ENCODE measurements around the gene SLCO3A1.
"Not testable (repeated sequence)": the region's sequence is repeated elsewhere in the genome, so short reads cannot be mapped to it uniquely, and the experiment has no call there.

Gene SLCO3A1

GRCh38 chr15:92070251-92070650 lies 216.7 kb downstream of the SLCO3A1 start:
- DNase-seq (ENCODE audit: low read depth in 2 of 2), result not testable (repeated sequence)

- DNase-seq (ENCODE audit: low read depth in 2 of 2), result no peak
Observed at GRCh38 chr15:92071045-92071634, 217.6 kb downstream of the SLCO3A1 start.

- no peak for DNase-seq (ENCODE audit: low read depth in 2 of 2)
Observed at GRCh38 chr15:92073044-92073785, 219.7 kb downstream of the SLCO3A1 start.

GRCh38 chr15:92074101-92074500 lies 220.6 kb downstream of the SLCO3A1 start:
- DNase-seq (ENCODE audit: low read depth in 2 of 2), result no peak

- peak; percentile 10 to 20 for DNase-seq (ENCODE audit: low read depth in 2 of 2)
Observed at GRCh38 chr15:92074646-92075045, 221.1 kb downstream of the SLCO3A1 start.

GRCh38 chr15:92075764-92076163 lies 222.3 kb downstream of the SLCO3A1 start:
- no peak for DNase-seq (ENCODE audit: low read depth in 2 of 2)

- DNase-seq (ENCODE audit: low read depth in 2 of 2), result no peak
Observed at GRCh38 chr15:92076541-92076940, 223.0 kb downstream of the SLCO3A1 start.

GRCh38 chr15:92077353-92078085 lies 224.0 kb downstream of the SLCO3A1 start:
- DNase-seq (ENCODE audit: low read depth in 2 of 2), result peak; percentile 20 to 31

GRCh38 chr15:92078270-92078669 lies 224.8 kb downstream of the SLCO3A1 start:
- DNase-seq (ENCODE audit: low read depth in 2 of 2), result no peak

GRCh38 chr15:92079047-92079446 lies 225.5 kb downstream of the SLCO3A1 start:
- no peak for DNase-seq (ENCODE audit: low read depth in 2 of 2)

- DNase-seq (ENCODE audit: low read depth in 2 of 2), result no peak
Observed at GRCh38 chr15:92079647-92080255, 226.2 kb downstream of the SLCO3A1 start.

GRCh38 chr15:92082006-92082843 lies 228.7 kb downstream of the SLCO3A1 start:
- DNase-seq (ENCODE audit: low read depth in 2 of 2), result peak; percentile 46

- no peak for DNase-seq (ENCODE audit: low read depth in 2 of 2)
Observed at GRCh38 chr15:92083190-92083589, 229.7 kb downstream of the SLCO3A1 start.

GRCh38 chr15:92087211-92087610 lies 233.7 kb downstream of the SLCO3A1 start:
- no peak for DNase-seq (ENCODE audit: low read depth in 2 of 2)

GRCh38 chr15:92091155-92091734 lies 237.7 kb downstream of the SLCO3A1 start:
- no peak for DNase-seq (ENCODE audit: low read depth in 2 of 2)

GRCh38 chr15:92092289-92093105 lies 239.0 kb downstream of the SLCO3A1 start:
- no peak for DNase-seq (ENCODE audit: low read depth in 2 of 2)

GRCh38 chr15:92095693-92096092 lies 242.2 kb downstream of the SLCO3A1 start:
- no peak for DNase-seq (ENCODE audit: low read depth in 2 of 2)

GRCh38 chr15:92097474-92098178 lies 244.1 kb downstream of the SLCO3A1 start:
- DNase-seq (ENCODE audit: low read depth in 2 of 2), result no peak

- no peak for DNase-seq (ENCODE audit: low read depth in 2 of 2)
Observed at GRCh38 chr15:92098869-92099268, 245.4 kb downstream of the SLCO3A1 start.

- DNase-seq (ENCODE audit: low read depth in 2 of 2), result no peak
Observed at GRCh38 chr15:92100301-92100700, 246.8 kb downstream of the SLCO3A1 start.
